ENCODE measurements around the gene LARGE1. TPM values are rescaled to one million over a fixed set of nuclear protein-coding genes. Genes with fewer than 3 reads are reported as not detected.

The LARGE1 gene
- total and polyA plus RNA-seq, 8 donors = 4.1 to 29.3 (median 13.7) TPM

DNA sequence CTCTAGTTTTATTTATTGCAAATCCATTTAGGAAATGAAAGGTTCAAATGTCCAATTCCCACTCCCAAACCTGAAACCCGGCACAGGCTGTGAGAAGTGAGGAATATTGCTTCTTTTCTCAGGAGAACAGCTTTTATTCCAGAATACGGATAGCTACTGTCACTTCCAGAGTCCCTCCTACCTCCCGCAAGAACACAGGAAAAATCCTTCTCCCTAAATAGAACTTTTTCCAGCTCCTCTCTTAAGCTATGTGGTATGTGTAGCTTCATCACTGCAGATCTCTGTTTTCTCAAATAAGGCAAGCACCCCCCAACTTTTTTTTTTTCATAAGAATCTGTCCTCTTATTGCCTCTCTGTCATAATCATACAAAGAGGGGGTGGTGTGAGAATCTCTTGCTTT lies 126.8 kb downstream of the LARGE1 start:
- no peak for TF ChIP-seq CTCF (IDR thresholded peaks at IDR 0.05)
- no peak overlapping the region for H3K27ac ChIP-seq
- no peaks in the 10 kb centered on the region for H3K4me1 ChIP-seq
- WGBS, 2 donors = 85 to 94% methylated on average over 3 of the region's 3 CpGs
- H3K36me3 ChIP-seq = no peaks in the 10 kb centered on the region
- ATAC-seq (no peak), FAIRE-seq (no peak), DNase-seq (no peak)
- intact Hi-C loops (cut with DNase I) = no loop called here
- no peak overlapping the region for H3K4me3 ChIP-seq
- H3K27me3 ChIP-seq = no peaks in the 10 kb centered on the region
- no peaks in the 10 kb centered on the region for H3K9me3 ChIP-seq

DNA sequence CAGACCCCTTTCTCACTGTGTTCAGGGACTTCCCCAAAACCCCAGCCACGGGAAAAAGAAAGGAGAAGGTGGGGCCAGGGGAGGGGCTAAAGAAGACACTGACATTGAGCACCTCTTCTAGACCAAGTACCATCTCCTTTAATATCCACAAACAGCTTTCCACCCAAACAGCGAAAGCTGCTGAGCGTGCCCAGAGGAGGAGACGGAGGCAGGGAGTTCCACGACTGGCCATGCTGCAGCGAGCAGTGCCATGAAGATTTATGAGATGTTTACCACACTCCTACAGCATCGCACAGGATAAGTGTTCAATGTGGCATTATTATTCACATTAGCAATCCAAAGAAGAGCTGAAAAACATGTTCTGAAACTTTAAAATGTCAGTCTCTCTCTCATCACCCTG lies 127.4 kb downstream of the LARGE1 start:
- Histone ChIP-seq H3K27me3 (no peaks in the 10 kb centered on the region), H3K27ac (no peak overlapping the region), H3K36me3 (no peaks in the 10 kb centered on the region), H3K4me1 (no peaks in the 10 kb centered on the region), H3K4me3 (no peak overlapping the region), H3K9me3 (no peaks in the 10 kb centered on the region)
- FAIRE-seq (no peak), ATAC-seq (no peak), DNase-seq (no peak)
- intact Hi-C loops (cut with DNase I) = no loop called here
- TF ChIP-seq CTCF (IDR thresholded peaks at IDR 0.05) = no peak
- WGBS, 2 donors = 63 to 70% methylated on average over 7 of the region's 7 CpGs

DNA sequence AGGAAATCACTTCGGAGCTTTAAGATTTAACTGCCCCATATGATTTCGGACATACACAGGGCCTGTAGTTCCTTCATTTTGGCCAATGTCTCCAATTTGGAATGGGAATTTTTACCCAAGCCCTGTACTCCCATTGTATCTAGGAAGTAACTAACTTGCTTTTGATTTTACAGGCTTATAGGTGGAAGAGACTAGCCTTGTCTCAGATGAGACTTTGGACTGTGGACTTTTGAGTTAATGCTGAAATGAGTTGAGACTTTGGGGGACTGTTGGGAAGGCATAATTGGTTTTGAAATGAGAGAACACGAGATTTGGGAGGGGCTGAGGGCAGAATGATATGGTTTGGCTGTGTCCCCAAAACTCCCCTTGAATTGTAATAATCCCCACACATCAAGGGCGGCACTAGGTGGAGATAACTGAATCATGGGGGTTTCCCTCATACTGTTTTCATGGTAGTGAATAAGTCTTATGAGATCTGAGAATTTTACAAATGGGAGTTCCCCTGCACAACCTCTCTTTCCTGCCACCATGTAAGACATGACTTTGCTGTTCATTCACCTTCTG lies 130.5 kb downstream of the LARGE1 start:
- no peak for TF ChIP-seq CTCF (IDR thresholded peaks at IDR 0.05)
- Histone ChIP-seq H3K4me1 (peaks cover 0 to 9% (median 7%) of the 10 kb centered on the region in 3 donors), H3K9me3 (no peaks in the 10 kb centered on the region), H3K27ac (no peak overlapping the region), H3K27me3 (no peaks in the 10 kb centered on the region), H3K36me3 (no peaks in the 10 kb centered on the region), H3K4me3 (no peak overlapping the region)
- no peak for DNase-seq
- WGBS, 2 donors = 92 to 97% methylated on average over 4 of the region's 4 CpGs
- no peak for ATAC-seq
- intact Hi-C loops (cut with DNase I) = no loop called here
- no peak for FAIRE-seq

- Histone ChIP-seq H3K4me1 (peaks cover 0 to 9% (median 7%) of the 10 kb centered on the region in 3 donors), H3K27me3 (no peaks in the 10 kb centered on the region), H3K4me3 (no peak overlapping the region), H3K36me3 (no peaks in the 10 kb centered on the region), H3K9me3 (no peaks in the 10 kb centered on the region), H3K27ac (no peak overlapping the region)
- DNase-seq = no peak
- no peak for ATAC-seq
- no peak for TF ChIP-seq CTCF (IDR thresholded peaks at IDR 0.05)
- intact Hi-C loops (cut with DNase I) = no loop called here
- FAIRE-seq = no peak
- WGBS, 2 donors = 97 to 100% methylated on average over 3 of the region's 3 CpGs
Observed at GRCh38 chr22:33788927-33789326, 131.3 kb downstream of the LARGE1 start.

GRCh38 chr22:33787645-33788456 lies 132.4 kb downstream of the LARGE1 start:
- 95 to 99% methylated on average over 4 of the region's 4 CpGs for WGBS, 2 donors
- H3K4me3 ChIP-seq = no peak overlapping the region
- intact Hi-C loops (cut with DNase I) = no loop called here
- ATAC-seq = no peak
- TF ChIP-seq CTCF (IDR thresholded peaks at IDR 0.05) = no peak
- no peaks in the 10 kb centered on the region for H3K27me3 ChIP-seq
- no peak overlapping the region for H3K27ac ChIP-seq
- no peaks in the 10 kb centered on the region for H3K36me3 ChIP-seq
- no peak for FAIRE-seq
- peaks cover 0 to 9% (median 7%) of the 10 kb centered on the region in 3 donors for H3K4me1 ChIP-seq
- no peaks in the 10 kb centered on the region for H3K9me3 ChIP-seq
- DNase-seq = no peak
